Nephron progenitor cell (in vitro differentiated cells): Measurements from ENCODE around the gene CASP2.

Experiments used
- DNase-seq: peaks from one replicate; pipeline ENCODE4 v3.0.0; 2021
- H3K27ac Mint-ChIP-seq: 2 replicates; pipeline ENCODE4 v1.8.0; 2021; ENCODE audit warnings: mild to moderate bottlenecking, moderate library complexity, mixed read lengths
- H3K27me3 Mint-ChIP-seq: 2 replicates; pipeline ENCODE4 v1.8.0; 2021; ENCODE audit warnings: mild to moderate bottlenecking, low read depth, mixed read lengths; ENCODE audit not compliant: poor library complexity
- H3K36me3 Mint-ChIP-seq: 2 replicates; pipeline ENCODE4 v1.8.0; 2021; ENCODE audit warnings: low read depth, mixed read lengths
- H3K4me1 Mint-ChIP-seq: 2 replicates; pipeline ENCODE4 v1.8.0; 2021; ENCODE audit warnings: mixed read lengths
- H3K4me3 Mint-ChIP-seq: 2 replicates; pipeline ENCODE4 v1.8.0; 2021; ENCODE audit warnings: mild to moderate bottlenecking, moderate library complexity, mixed read lengths
- H3K9me3 Mint-ChIP-seq: 2 replicates; pipeline ENCODE4 v1.8.0; 2021; ENCODE audit warnings: mild to moderate bottlenecking, moderate library complexity, mixed read lengths
- CTCF ChIP-seq: fragments of 200-600 bp; sonication (generic); IDR thresholded peaks from 2 replicates; pipeline ENCODE4 v1.5.0; 2021; ENCODE audit warnings: antibody characterized with exemption

The CASP2 gene

GRCh38 chr7:143250822-143251221, 37.3 kb upstream of the CASP2 start:
- Mint-ChIP-seq H3K4me3 (no peak overlapping the region), H3K4me1 (no peaks in the 10 kb centered on the region), H3K27me3 (peaks cover 31% of the 10 kb centered on the region), H3K36me3 (peaks cover 7% of the 10 kb centered on the region), H3K9me3 (peaks cover 25% of the 10 kb centered on the region), H3K27ac (no peak overlapping the region)
- no peak for TF ChIP-seq CTCF
- no peak for DNase-seq

GRCh38 chr7:143252006-143252405, 36.1 kb upstream of the CASP2 start:
- no peak for TF ChIP-seq CTCF
- Mint-ChIP-seq H3K4me1 (no peaks in the 10 kb centered on the region), H3K36me3 (peaks cover 7% of the 10 kb centered on the region), H3K27me3 (peaks cover 26% of the 10 kb centered on the region), H3K9me3 (peaks cover 25% of the 10 kb centered on the region), H3K27ac (no peak overlapping the region), H3K4me3 (no peak overlapping the region)
- no peak for DNase-seq

- Mint-ChIP-seq H3K9me3 (peaks cover 21% of the 10 kb centered on the region), H3K4me3 (no peak overlapping the region), H3K36me3 (peaks cover 7% of the 10 kb centered on the region), H3K4me1 (no peaks in the 10 kb centered on the region), H3K27me3 (peaks cover 16% of the 10 kb centered on the region), H3K27ac (no peak overlapping the region)
- DNase-seq, result no peak
- TF ChIP-seq CTCF, result no peak
Measured at GRCh38 chr7:143255564-143255963, 32.6 kb upstream of the CASP2 start.

- no peak for DNase-seq
Measured at GRCh38 chr7:143256325-143256724, 31.8 kb upstream of the CASP2 start.

GRCh38 chr7:143256932-143257331, 31.2 kb upstream of the CASP2 start:
- peaks cover 7% of the 10 kb centered on the region for H3K36me3 Mint-ChIP-seq
- H3K27ac Mint-ChIP-seq, result no peak overlapping the region
- H3K27me3 Mint-ChIP-seq, result peaks cover 22% of the 10 kb centered on the region
- no peak overlapping the region for H3K4me3 Mint-ChIP-seq
- no peaks in the 10 kb centered on the region for H3K4me1 Mint-ChIP-seq
- DNase-seq, result no peak
- H3K9me3 Mint-ChIP-seq, result peaks cover 21% of the 10 kb centered on the region
- no peak for TF ChIP-seq CTCF

More at GRCh38 chr7:143256325-143256724, 31.8 kb upstream of the CASP2 start:
- TF ChIP-seq CTCF, result no peak
- Mint-ChIP-seq H3K4me1 (no peaks in the 10 kb centered on the region), H3K36me3 (peaks cover 7% of the 10 kb centered on the region), H3K9me3 (peaks cover 21% of the 10 kb centered on the region), H3K4me3 (no peak overlapping the region), H3K27ac (no peak overlapping the region), H3K27me3 (peaks cover 22% of the 10 kb centered on the region)

- H3K9me3 Mint-ChIP-seq, result peaks cover 16% of the 10 kb centered on the region
- no peak for DNase-seq
- H3K27ac Mint-ChIP-seq, result no peak overlapping the region
- no peak overlapping the region for H3K4me3 Mint-ChIP-seq
- H3K4me1 Mint-ChIP-seq, result no peaks in the 10 kb centered on the region
- H3K36me3 Mint-ChIP-seq, result peaks cover 7% of the 10 kb centered on the region
- H3K27me3 Mint-ChIP-seq, result peaks cover 21% of the 10 kb centered on the region
- no peak for TF ChIP-seq CTCF
Measured at GRCh38 chr7:143257501-143257900, 30.6 kb upstream of the CASP2 start.
